ENCODE data around the gene TXNL4A. TPM values are rescaled to one million over a fixed set of nuclear protein-coding genes. Genes with fewer than 3 reads are reported as not detected.

The TXNL4A gene
- total and polyA plus RNA-seq, 12 donors = 63.3 to 144 (median 91.6) TPM

GRCh38 chr18:79921984-79922965 lies 66.1 kb downstream of the TXNL4A start:
- no peak for DNase-seq
- Histone ChIP-seq H3K27ac (no peak overlapping the region), H3K9me3 (no peaks in the 10 kb centered on the region), H3K4me3 (no peak overlapping the region), H3K36me3 (peaks cover 0 to 51% (median 12%) of the 10 kb centered on the region in 9 donors), H3K4me1 (peaks cover 0 to 16% (median 11%) of the 10 kb centered on the region in 9 donors), H3K27me3 (no peaks in the 10 kb centered on the region)
- WGBS, 2 donors = 98 to 99% methylated on average over 24 of the region's 24 CpGs
- intact Hi-C loops (cut with DNase I) = no loop called here
- ATAC-seq = no peak
- TF ChIP-seq, protein P1, sequence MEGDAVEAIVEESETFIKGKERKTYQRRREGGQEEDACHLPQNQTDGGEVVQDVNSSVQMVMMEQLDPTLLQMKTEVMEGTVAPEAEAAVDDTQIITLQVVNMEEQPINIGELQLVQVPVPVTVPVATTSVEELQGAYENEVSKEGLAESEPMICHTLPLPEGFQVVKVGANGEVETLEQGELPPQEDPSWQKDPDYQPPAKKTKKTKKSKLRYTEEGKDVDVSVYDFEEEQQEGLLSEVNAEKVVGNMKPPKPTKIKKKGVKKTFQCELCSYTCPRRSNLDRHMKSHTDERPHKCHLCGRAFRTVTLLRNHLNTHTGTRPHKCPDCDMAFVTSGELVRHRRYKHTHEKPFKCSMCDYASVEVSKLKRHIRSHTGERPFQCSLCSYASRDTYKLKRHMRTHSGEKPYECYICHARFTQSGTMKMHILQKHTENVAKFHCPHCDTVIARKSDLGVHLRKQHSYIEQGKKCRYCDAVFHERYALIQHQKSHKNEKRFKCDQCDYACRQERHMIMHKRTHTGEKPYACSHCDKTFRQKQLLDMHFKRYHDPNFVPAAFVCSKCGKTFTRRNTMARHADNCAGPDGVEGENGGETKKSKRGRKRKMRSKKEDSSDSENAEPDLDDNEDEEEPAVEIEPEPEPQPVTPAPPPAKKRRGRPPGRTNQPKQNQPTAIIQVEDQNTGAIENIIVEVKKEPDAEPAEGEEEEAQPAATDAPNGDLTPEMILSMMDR (IDR thresholded peaks at IDR 0.05) = no peak

Other genes starting within 250 kb of the TXNL4A start
- under 1 TPM in 4 of 10 donors, not detected in 6; 0.16 to 0.79 (median 0.20) TPM for gene KCNG2, start 190.6 kb downstream of the TXNL4A start, total RNA-seq
- under 1 TPM in 1 of 2 donors, not detected in 1; 0.25 TPM for gene KCNG2, start 190.6 kb downstream of the TXNL4A start, polyA plus RNA-seq
- 10 to 100 TPM; 21.4 to 31.0 (median 23.5) TPM for gene SLC66A2, start 36.9 kb downstream of the TXNL4A start, total RNA-seq
- gene SLC66A2, start 36.9 kb downstream of the TXNL4A start, polyA plus RNA-seq = 10 to 100 TPM; 28.4 to 32.3 TPM
- 10 to 100 TPM in 2 of 10 donors, 1 to 10 TPM in 8; 4.1 to 12.9 (median 6.4) TPM for gene HSBP1L1, start 23.9 kb downstream of the TXNL4A start, total RNA-seq
- gene HSBP1L1, start 23.9 kb downstream of the TXNL4A start, polyA plus RNA-seq = 10 to 100 TPM in 1 of 2 donors, 1 to 10 TPM in 1; 3.8 to 56.5 TPM
- 10 to 100 TPM; 13.6 to 30.6 (median 19.9) TPM for gene RBFA, start 45.9 kb upstream of the TXNL4A start, total RNA-seq
- 10 to 100 TPM; 12.4 to 19.3 TPM for gene RBFA, start 45.9 kb upstream of the TXNL4A start, polyA plus RNA-seq
- gene ADNP2, start 120.7 kb upstream of the TXNL4A start, total RNA-seq = 10 to 100 TPM in 8 of 10 donors, 1 to 10 TPM in 2; 6.9 to 12.4 (median 10.9) TPM
- 1 to 10 TPM; 4.6 to 5.9 TPM for gene ADNP2, start 120.7 kb upstream of the TXNL4A start, polyA plus RNA-seq

Measured in heart right ventricle (tissue), 16 donors.